Frontal cortex (tissue), 4 donors: Measurements from ENCODE around the gene PALB2. TPM values are rescaled to one million over a fixed set of nuclear protein-coding genes. Genes with fewer than 3 reads are reported as not detected.
"Not testable (repeated sequence)": the region's sequence is repeated elsewhere in the genome, so short reads cannot be mapped to it uniquely, and the experiment has no call there.

ENCODE experiments used
- DNase-seq, 2 donors: peaks; one replicate each; pipeline ENCODE4 v3.0.0; 2012; ENCODE audit warnings: low spot score in 2 of 2
- FAIRE-seq: peaks from 2 replicates; lab custom pipeline; 2012; peaks lifted over from hg19 to GRCh38; lab: Jason Lieb, UNC
- total RNA-seq: library from RNA; depleted of rRNA; stranded (reverse); fragments of >200 nt; gene quantifications from one replicate; pipeline ENCODE4 v1.2.3, GENCODE V29; 2014
- donor health status: control.
- donor health status: control.
- donor health status: control.

The PALB2 gene
- total RNA-seq, 1 donor from 2014 or later: 21.6 TPM

GRCh38 chr16:23590181-23590580, 50.9 kb downstream of the PALB2 start:
- DNase-seq (no peak), FAIRE-seq (no peak)

DNA sequence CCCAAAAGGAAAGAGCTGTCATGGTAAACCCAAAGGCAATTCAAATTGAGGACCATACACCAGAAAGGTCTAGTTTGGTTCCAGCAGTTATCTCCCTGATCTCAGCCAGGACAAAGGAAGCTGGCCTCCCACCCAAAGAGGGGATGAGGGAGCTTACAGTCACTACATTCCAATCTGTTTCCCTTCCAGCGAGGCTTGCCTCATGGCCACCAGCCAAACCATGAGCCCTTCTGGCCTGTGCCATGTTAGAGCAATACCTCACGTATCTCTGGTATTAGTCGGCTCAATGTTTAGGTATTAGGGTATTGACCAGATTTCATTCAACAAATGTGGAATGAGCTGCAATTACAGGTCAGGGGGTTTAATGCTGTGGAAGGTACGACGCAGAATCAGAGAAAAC, 53.4 kb downstream of the PALB2 start:
- FAIRE-seq: no peak
- no peak for DNase-seq

GRCh38 chr16:23584186-23585076, 56.7 kb downstream of the PALB2 start:
- DNase-seq: no peak
- no peak for FAIRE-seq

- DNase-seq, FAIRE-seq: not testable (repeated sequence)
Observed at GRCh38 chr16:23583271-23583670, 57.8 kb downstream of the PALB2 start.

DNA sequence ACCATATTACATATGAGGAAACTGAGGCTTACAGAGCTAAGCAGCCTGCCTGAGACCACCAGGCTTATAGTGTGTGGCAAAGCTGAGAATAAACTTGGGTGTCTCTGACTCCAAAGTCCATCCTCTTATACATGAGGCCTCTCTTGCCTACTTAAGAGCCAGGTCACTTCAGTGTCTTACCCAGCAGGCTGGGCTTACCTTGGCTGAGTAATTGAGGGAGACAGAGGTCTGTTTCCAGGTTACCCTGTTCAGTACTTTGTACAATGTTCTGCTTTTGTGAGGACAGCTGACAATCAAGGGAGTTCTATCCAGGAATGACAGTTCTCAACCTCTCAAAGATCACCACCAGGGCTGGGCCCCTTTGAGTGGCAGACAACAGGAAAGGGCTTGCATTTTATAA, 59.3 kb downstream of the PALB2 start:
- DNase-seq: no peak
- FAIRE-seq: no peak

DNA sequence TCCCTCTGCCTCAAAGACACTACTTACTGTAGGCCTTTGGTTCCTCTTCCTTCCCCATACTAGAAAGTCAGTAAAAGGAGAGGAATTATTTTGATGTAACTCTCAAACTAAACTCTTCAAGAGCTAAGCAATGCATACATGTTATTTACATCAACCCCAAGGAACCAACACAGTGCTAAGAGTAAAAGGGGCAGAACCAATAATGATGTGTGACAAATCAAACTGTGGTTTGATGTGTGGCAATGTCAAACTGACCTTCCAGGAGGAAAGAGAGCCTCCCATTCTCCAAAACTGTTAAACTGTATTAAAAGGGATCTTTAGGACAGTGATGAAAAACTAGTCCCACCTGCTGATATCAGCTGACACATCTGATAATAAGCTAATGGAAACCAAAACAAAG, 60.7 kb downstream of the PALB2 start:
- DNase-seq (no peak), FAIRE-seq (no peak)

DNA sequence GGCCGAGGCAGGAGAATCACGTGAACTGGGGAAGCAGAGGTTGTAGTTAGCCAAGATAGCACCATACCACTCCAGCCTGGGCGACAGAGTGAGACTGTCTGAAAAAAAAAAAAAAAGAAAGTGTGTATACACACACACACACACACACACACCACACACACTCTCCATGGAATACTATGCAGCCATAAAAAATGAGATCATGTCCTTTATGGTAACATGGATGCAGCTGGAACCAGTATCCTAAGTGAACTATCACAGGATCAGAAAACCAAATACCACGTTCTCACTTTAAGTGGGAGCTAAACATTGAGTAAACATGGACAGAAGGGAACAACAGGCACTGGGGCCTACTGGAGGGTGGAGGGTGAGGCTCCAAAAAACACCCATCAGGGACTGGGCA, 61.7 kb downstream of the PALB2 start:
- DNase-seq (no peak), FAIRE-seq (no peak)

DNA sequence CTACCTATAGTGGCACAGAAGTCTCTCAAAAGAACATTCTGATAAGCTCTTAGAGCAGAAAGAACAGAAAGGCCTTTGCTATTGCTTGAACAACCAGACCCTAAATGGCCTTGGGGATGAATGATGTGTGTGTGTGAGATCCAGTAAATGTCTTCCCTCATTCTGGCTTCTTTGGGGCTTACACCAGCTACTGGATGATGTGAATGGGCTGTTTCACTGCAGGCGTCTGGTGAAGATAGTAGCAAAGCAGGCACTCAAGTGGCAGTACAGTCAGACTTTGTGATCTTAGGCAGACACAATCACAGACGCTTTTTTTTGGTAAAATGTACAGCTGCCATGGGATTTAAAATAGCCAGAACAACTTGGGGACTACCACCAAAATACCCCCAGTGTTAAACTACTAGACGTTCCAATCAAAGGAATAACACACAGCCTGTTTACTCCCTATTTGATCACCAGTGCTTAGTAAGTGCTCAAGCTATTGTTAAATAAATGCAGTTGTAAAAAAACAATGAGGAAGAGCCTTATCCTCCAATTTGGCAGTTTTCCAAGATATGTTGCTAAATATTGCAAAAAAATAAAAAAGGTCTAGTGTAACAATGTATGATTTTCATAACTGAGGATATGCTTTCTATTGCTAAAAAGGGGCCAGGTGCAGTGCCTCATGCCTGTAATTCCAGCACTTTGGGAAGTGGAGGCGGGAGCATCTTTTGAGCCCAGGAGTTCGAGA, 62.8 kb downstream of the PALB2 start:
- FAIRE-seq: no peak
- DNase-seq: no peak

GRCh38 chr16:23577493-23577892, 63.6 kb downstream of the PALB2 start:
- no peak for FAIRE-seq
- no peak for DNase-seq

- no peak for DNase-seq
- no peak for FAIRE-seq
Observed at GRCh38 chr16:23575834-23576233, 65.3 kb downstream of the PALB2 start.

GRCh38 chr16:23573817-23574216, 67.3 kb downstream of the PALB2 start:
- DNase-seq: no peak
- no peak for FAIRE-seq

DNA sequence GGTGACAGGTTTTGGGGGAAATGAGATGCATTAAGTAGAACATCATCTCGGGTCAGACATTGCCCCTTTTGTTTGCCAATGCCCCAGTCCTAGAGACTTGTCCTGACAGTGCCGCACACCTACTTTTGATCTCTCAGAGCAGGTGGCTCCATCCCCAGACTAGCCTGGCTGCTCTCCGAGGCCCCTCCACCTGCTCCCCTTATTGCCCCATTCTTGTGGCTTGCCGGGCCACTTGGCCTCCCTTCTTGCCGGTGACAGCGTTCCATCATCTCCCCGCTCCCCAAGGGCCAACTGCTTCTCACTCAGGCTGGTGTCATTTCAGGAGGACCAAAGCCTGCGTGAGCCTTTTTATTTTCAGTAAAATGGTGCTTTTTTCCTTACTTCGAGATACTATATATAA, 68.7 kb downstream of the PALB2 start:
- DNase-seq (no peak), FAIRE-seq (no peak)

- FAIRE-seq (no peak), DNase-seq (no peak)
Observed at GRCh38 chr16:23571895-23572294, 69.2 kb downstream of the PALB2 start.

DNA sequence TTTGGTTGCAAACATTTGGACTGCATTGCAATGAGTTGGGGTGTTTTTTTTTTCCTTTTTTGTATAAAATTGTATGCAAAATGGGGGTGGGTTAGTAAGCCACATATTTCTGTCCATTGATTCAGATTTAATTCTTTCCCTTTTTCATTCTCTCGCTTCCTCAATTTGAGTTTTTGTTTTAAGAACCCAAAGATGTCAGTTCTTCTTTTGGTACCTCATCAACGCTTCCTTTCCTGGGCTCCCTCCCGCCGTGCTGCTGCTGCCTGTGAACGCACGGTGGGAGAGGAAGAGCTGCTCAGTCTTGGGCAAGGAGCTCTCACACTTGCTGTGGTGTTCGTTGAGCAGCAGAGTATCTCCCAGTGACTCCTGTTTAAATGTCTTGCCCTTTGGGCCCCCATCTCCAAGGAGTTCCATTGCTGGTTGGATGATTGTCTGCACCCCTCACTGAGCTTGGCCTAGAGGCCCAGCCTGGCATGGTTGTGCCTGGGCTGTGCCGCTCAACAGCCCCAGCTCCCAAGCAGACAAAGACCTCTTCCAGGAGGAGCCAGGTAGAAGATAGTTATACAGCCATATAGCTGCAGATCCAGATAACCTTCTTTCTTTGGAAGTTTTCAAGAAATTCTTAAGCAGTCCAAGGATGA, 70.0 kb downstream of the PALB2 start:
- DNase-seq: no peak
- FAIRE-seq: no peak

GRCh38 chr16:23567602-23568001, 73.5 kb downstream of the PALB2 start:
- FAIRE-seq (no peak), DNase-seq (no peak)

DNA sequence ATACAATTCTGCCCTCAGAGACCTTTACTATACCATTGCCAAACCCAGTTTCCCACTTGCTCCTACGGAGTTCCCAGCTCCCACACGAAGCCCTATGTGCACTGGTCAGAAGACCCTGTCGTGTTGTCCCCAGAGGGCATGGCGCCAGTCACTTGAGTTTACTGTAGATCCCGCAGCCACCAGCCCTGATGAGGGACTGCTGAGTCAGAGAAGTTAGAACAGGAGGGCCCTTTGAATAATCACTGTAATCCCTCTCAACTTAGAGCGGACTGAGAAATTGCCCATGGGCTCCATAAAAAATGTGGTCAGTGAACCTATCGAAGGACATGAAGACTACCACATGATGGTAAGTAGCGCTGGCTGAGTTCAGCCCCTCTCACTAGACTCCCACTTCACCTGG, 74.4 kb downstream of the PALB2 start:
- FAIRE-seq: no peak

DNA sequence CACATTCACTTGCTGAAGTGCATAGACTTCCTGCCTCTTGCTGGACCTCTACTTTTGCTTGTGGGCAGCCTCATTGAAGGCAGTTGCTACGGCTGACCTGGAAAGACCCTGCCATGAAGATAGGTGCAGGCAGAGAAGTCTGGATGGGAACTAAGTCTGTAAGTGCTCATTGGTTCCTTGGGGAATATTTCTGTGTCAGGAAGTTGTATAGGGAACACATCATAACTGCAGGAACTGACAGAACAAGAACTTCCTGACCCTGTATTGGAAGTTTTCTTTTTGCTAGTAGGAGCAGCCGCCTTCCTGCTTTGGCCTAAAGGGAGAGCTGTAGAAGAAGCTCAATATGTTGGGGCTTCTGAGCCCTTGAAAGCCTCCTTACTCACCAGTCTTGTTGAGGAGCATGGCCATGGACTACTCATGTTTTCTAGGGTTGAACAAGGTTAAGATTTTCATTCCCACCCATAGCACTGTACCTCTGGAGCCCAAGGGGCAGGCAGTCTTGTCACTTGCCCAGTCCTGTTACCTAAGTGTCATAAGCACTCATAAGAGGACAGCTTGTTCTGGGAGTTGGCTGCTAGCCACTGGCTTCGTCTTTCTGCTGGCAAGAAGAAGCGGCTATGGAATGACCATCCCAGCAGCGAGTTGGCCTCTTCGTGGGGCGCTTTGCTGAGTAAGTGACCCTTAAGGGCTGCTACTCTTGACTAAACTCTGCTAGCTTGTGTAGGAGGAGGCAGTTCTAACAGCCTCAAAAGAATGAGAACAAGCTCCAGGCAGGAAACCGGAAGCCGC, 76.3 kb downstream of the PALB2 start:
- no peak for FAIRE-seq
- DNase-seq: no peak

More for the DNA sequence above, 74.4 kb downstream of the PALB2 start:
- no peak for DNase-seq

DNA sequence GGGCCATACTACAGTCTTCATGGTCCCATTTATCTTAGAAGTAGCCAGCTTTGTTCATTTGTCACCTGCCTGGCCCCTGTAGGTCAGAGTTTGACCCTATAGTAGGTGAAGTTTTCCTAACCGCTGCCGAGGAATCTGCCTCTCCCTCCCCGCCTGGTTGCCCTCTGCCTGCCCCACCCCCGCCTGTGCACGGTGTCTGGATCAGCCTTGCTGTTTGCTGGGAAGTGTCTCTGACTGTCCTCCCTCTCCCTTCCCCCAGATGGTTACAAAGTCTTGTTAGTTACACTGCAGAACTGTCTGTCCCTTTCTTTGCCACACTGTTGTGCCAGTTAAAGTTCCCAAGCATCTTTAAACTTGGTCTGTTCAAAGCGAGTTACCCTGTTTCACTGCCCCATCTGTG, 77.9 kb downstream of the PALB2 start:
- FAIRE-seq: no peak
- DNase-seq: no peak

- no peak for FAIRE-seq
- DNase-seq: no peak
Observed at GRCh38 chr16:23562505-23562904, 78.6 kb downstream of the PALB2 start.

DNA sequence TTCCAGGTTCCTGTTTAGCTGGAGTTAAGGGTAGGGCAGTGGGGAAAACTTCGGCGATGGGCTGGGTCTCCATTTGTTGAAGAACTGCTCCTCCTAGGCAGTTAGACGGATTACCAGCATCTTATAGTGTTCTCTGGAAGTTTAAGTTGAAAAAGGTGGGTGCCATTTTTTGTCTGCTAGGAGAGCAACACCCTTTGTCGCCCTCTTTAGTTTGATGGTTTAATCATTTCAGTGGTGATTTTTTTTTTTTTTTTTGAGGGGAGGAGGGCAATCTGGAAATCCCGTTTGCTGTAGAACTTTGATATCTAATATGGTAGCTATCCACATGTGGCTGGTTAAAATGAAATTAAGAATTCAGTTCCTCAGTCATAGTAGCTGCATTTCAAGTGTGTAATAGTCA, 79.5 kb downstream of the PALB2 start:
- FAIRE-seq (no peak), DNase-seq (no peak)
